Endothelial cell of umbilical vein (primary cell): Measurements from ENCODE around the gene DUSP22. TPM values are rescaled to one million over a fixed set of nuclear protein-coding genes. Genes with fewer than 3 reads are reported as not detected.

Source experiments
- BruUV-seq: library from RNA; stranded (reverse); fragments of 400-500 nt; replicated peaks from 2 replicates; lab custom pipeline; 2021; lab: Mats Ljungman, UMichigan
- CTCF ChIA-PET: fragments of 300-600, 350-600 bp; sonication (Branson Sonifier 250); formaldehyde crosslinking; loops from one replicate; lab custom pipeline; 2021; ENCODE audit warnings: antibody characterized with exemption, inconsistent platforms; lab: Charles Lee
- POLR2A ChIA-PET: fragments of 300-600, 350-600 bp; sonication (Branson Sonifier 250); formaldehyde crosslinking; loops from one replicate; lab custom pipeline; 2021; ENCODE audit warnings: antibody characterized with exemption, inconsistent platforms; lab: Charles Lee
- DNase-seq: peaks from one replicate; pipeline ENCODE4 v3.0.0-alpha.2; 2011; ENCODE audit warnings: low read depth, low spot score
- FAIRE-seq: peaks from 2 replicates; lab custom pipeline; 2011; peaks lifted over from hg19 to GRCh38; lab: Jason Lieb, UNC
- H2AFZ ChIP-seq: 2 replicates; pipeline ENCODE4 v1.6.0; 2012; ENCODE audit warnings: low read depth, low read length, control low read depth, inconsistent platforms
- H3K27ac ChIP-seq: 2 replicates; pipeline ENCODE4 v1.5.1; 2011; ENCODE audit warnings: low read depth, mild to moderate bottlenecking, control low read depth, low read length, moderate library complexity; ENCODE audit not compliant: insufficient read depth
- H3K27me3 ChIP-seq, 2 experiments: 2 replicates each; pipeline versions ENCODE4 v1.6.0 to v1.6.1; 2011; ENCODE audit warnings: low read length in 2 of 2, mixed read lengths in 1 of 2; ENCODE audit not compliant: control insufficient read depth in 2 of 2, insufficient read depth in 2 of 2
- H3K36me3 ChIP-seq, 2 experiments: 2 replicates in 1 of 2; 3 replicates in 1 of 2; pipeline ENCODE4 v1.5.1; 2011; ENCODE audit warnings: low read length in 2 of 2, mild to moderate bottlenecking in 1 of 2, moderate library complexity in 1 of 2; ENCODE audit not compliant: control insufficient read depth in 2 of 2, insufficient read depth in 2 of 2; ENCODE audit errors: extremely low read depth in 1 of 2
- H3K4me1 ChIP-seq: 3 replicates; pipeline ENCODE4 v1.5.1; 2011; ENCODE audit warnings: mild to moderate bottlenecking, low read length; ENCODE audit not compliant: control insufficient read depth, insufficient read depth; ENCODE audit errors: extremely low read depth
- H3K4me2 ChIP-seq: 2 replicates; pipeline ENCODE4 v1.6.1; 2011; ENCODE audit warnings: low read length, control low read depth, mixed read lengths; ENCODE audit not compliant: insufficient read depth
- H3K4me3 ChIP-seq, 3 experiments: fragments of 200-600 bp in 1 of 3; sonication (generic), shearing (Covaris generic) in 1 of 3; replicated peaks in 1 of 3; 2 replicates each; pipeline ENCODE4 v1.5.1; 2011 to 2016; ENCODE audit warnings: control low read depth in 3 of 3, low read length in 3 of 3, mild to moderate bottlenecking in 2 of 3, inconsistent platforms in 1 of 3, low read depth in 1 of 3, moderate library complexity in 1 of 3; ENCODE audit not compliant: insufficient read depth in 1 of 3
- H3K79me2 ChIP-seq: 2 replicates; pipeline ENCODE4 v1.6.0; 2012; ENCODE audit warnings: low read length, inconsistent platforms; ENCODE audit not compliant: control insufficient read depth, insufficient read depth
- H3K9ac ChIP-seq: replicated peaks from 2 replicates; pipeline ENCODE3; 2011; ENCODE audit warnings: low read length, control low read depth; ENCODE audit not compliant: insufficient read depth; ENCODE audit errors: extremely low read depth
- H3K9me1 ChIP-seq: replicated peaks from 3 replicates; pipeline ENCODE4 v1.6.0; 2011; ENCODE audit warnings: mild to moderate bottlenecking, low read length; ENCODE audit not compliant: control insufficient read depth, insufficient read depth; ENCODE audit errors: extremely low read depth
- H3K9me3 ChIP-seq: replicated peaks from 2 replicates; pipeline ENCODE4 v1.5.1; 2012; ENCODE audit warnings: low read length, inconsistent platforms; ENCODE audit not compliant: control insufficient read depth, insufficient read depth
- H4K20me1 ChIP-seq: replicated peaks from 2 replicates; pipeline ENCODE3; 2011; ENCODE audit warnings: mild to moderate bottlenecking, low read length; ENCODE audit not compliant: control insufficient read depth, insufficient read depth; ENCODE audit errors: extremely low read depth
- EZH2 ChIP-seq: IDR thresholded peaks from 2 replicates; pipeline ENCODE4 v1.6.1; 2012; ENCODE audit warnings: borderline replicate concordance, low read depth, mild to moderate bottlenecking, moderate library complexity, low read length, inconsistent platforms; ENCODE audit not compliant: severe bottlenecking
- FOS ChIP-seq: IDR thresholded peaks from 2 replicates; pipeline ENCODE4 v1.6.1; 2011; ENCODE audit warnings: mild to moderate bottlenecking, low read length, moderate library complexity, borderline replicate concordance; ENCODE audit not compliant: insufficient read depth
- GATA2 ChIP-seq: IDR thresholded peaks from 2 replicates; pipeline ENCODE4 v1.7.0; 2011; ENCODE audit warnings: low read depth, mild to moderate bottlenecking, moderate library complexity, mixed read lengths, low read length; ENCODE audit not compliant: insufficient read length, insufficient read depth
- JUN ChIP-seq: IDR thresholded peaks from 2 replicates; pipeline ENCODE4 v1.6.1; 2011; ENCODE audit warnings: borderline replicate concordance, low read depth; ENCODE audit not compliant: insufficient read length, insufficient read depth
- MYC ChIP-seq: IDR thresholded peaks from one replicate; pipeline ENCODE4 v1.6.1; 2011; ENCODE audit warnings: mild to moderate bottlenecking, low read depth, low read length
- POLR2A ChIP-seq: IDR thresholded peaks from 2 replicates; pipeline ENCODE4 v1.6.1; 2012; ENCODE audit warnings: low read depth, mild to moderate bottlenecking, control low read depth, low read length
- POLR2AphosphoS5 ChIP-seq: IDR thresholded peaks from 2 replicates; pipeline ENCODE4 v1.6.1; 2012; ENCODE audit warnings: low read depth, mild to moderate bottlenecking, control low read depth, low read length, moderate library complexity; ENCODE audit not compliant: insufficient read depth
- dilution Hi-C: fragments of 300-500 bp; cut with MboI; formaldehyde crosslinking; loops from one replicate; pipeline ENCODE4 v1.15.0; 2019; ENCODE audit warnings: low sequenced_read_pairs; ENCODE audit not compliant: extremely low pct_ligation_motif_present
- intact Hi-C: fragments of 100-400 bp; cut with micrococcal nuclease; formaldehyde crosslinking; loops from one replicate; pipeline ENCODE4 v1.10.0; 2022
- polyA plus RNA-seq, 4 experiments: library from polyadenylated mRNA; depleted of rRNA in 3 of 4; stranded (reverse) in 3 of 4; unstranded in 1 of 4; fragments of >200 nt; gene quantifications; 2 replicates each; pipeline versions ENCODE4 v1.2.1 to v1.2.3, GENCODE V29; 2011 to 2012; ENCODE audit warnings: missing spikeins in 1 of 4
- total RNA-seq: library from RNA; stranded (reverse); gene quantifications from 2 replicates; pipeline ENCODE4 v1.2.3, GENCODE V29; 2021
- TF ChIP-seq, protein P1 (sequence below), 2 donors: IDR thresholded peaks; 1 replicate in 1 of 2; 2 replicates in 1 of 2; pipeline ENCODE4 v1.5.1; 2011; ENCODE audit warnings: low read length in 2 of 2, mild to moderate bottlenecking in 2 of 2, moderate library complexity in 2 of 2, control low read depth in 1 of 2, inconsistent platforms in 1 of 2, low read depth in 1 of 2; ENCODE audit not compliant: insufficient read depth in 1 of 2; ENCODE audit errors: extremely low read depth in 1 of 2
- TF ChIP-seq, protein P2 (sequence below): IDR thresholded peaks from 2 replicates; pipeline ENCODE4 v1.6.1; 2011; ENCODE audit not compliant: insufficient read depth, insufficient read length

DUSP22 gene
- total and polyA plus RNA-seq, 2 donors (not counting 3 experiments of a cell fraction or from before 2014, with no cell fraction given), result 23.2 to 33.9 TPM

DNA sequence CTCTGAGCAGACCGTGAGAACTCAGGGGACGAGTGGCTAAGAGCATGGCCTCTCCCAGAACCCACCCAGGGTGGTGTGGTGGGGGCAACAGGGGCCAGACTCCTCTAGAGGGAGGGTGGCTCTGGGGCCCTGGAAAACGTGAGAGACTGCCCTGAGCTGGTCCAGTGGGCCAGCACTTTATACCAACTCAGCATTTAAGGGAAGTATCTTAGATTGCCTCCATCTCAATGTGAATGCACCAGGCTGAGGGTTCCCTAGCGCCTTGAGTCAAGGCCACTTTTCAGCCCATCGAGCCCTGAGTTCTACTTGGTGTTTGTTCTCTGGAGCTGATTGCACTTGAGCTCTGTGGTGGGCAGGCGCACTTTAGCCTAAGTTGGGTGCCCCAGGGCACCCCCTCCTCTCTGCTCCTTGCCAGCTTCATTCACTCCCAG, 57.2 kb downstream of the DUSP22 start:
- no peak overlapping the region for H3K4me2 ChIP-seq
- DNase-seq (no peak), FAIRE-seq (no peak)
- no TSS peak for BruUV-seq
- ChIA-PET CTCF (interaction anchor here (1.4 to 1.9 kb wide), 2 partner anchors 10 to 17 kb away, joined by 3 to 6 read pairs; no protein-coding TSS in a partner anchor), POLR2A (no interaction called here)
- TF ChIP-seq, protein P1, sequence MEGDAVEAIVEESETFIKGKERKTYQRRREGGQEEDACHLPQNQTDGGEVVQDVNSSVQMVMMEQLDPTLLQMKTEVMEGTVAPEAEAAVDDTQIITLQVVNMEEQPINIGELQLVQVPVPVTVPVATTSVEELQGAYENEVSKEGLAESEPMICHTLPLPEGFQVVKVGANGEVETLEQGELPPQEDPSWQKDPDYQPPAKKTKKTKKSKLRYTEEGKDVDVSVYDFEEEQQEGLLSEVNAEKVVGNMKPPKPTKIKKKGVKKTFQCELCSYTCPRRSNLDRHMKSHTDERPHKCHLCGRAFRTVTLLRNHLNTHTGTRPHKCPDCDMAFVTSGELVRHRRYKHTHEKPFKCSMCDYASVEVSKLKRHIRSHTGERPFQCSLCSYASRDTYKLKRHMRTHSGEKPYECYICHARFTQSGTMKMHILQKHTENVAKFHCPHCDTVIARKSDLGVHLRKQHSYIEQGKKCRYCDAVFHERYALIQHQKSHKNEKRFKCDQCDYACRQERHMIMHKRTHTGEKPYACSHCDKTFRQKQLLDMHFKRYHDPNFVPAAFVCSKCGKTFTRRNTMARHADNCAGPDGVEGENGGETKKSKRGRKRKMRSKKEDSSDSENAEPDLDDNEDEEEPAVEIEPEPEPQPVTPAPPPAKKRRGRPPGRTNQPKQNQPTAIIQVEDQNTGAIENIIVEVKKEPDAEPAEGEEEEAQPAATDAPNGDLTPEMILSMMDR (IDR thresholded peaks at IDR 0.05; ENCODE audit: extremely low read depth in 1 of 2, insufficient read depth in 1 of 2, low read depth in 1 of 2, low read length in 2 of 2), result no peak
- TF ChIP-seq FOS, result no peak
- TF ChIP-seq, protein P2, sequence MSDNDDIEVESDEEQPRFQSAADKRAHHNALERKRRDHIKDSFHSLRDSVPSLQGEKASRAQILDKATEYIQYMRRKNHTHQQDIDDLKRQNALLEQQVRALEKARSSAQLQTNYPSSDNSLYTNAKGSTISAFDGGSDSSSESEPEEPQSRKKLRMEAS, result no peak
- no peak for TF ChIP-seq POLR2A
- intact Hi-C loops (no loop called here), dilution Hi-C loops (no loop called here)
- no peaks in the 10 kb centered on the region for H3K4me1 ChIP-seq
- no peak overlapping the region for H2AFZ ChIP-seq
- H3K79me2 ChIP-seq, result no peaks in the 10 kb centered on the region
- no peaks in the 10 kb centered on the region for H3K9me1 ChIP-seq
- H3K9me3 ChIP-seq, result no peaks in the 10 kb centered on the region
- H4K20me1 ChIP-seq, result no peaks in the 10 kb centered on the region
- no peak overlapping the region for H3K27ac ChIP-seq
- H3K27me3 ChIP-seq, result no peaks in the 10 kb centered on the region
- H3K9ac ChIP-seq, result no peak overlapping the region
- H3K36me3 ChIP-seq, result peaks cover 0 to 9% of the 10 kb centered on the region in 2 experiments
- no peak overlapping the region for H3K4me3 ChIP-seq

- H3K27ac ChIP-seq, result no peak overlapping the region
- BruUV-seq, result no TSS peak
- intact Hi-C loops (no loop called here), dilution Hi-C loops (no loop called here)
- no peaks in the 10 kb centered on the region for H4K20me1 ChIP-seq
- peaks cover 0 to 9% of the 10 kb centered on the region in 2 experiments for H3K36me3 ChIP-seq
- H3K79me2 ChIP-seq, result no peaks in the 10 kb centered on the region
- TF ChIP-seq FOS (no peak), POLR2AphosphoS5 (no peak), EZH2 (no peak), GATA2 (no peak), MYC (no peak), POLR2A (no peak), JUN (no peak)
- TF ChIP-seq, protein P2, result no peak
- TF ChIP-seq, protein P1 (IDR thresholded peaks at IDR 0.05; ENCODE audit: extremely low read depth in 1 of 2, insufficient read depth in 1 of 2, low read depth in 1 of 2, low read length in 2 of 2), result no peak
- no peaks in the 10 kb centered on the region for H3K27me3 ChIP-seq
- no peaks in the 10 kb centered on the region for H3K9me1 ChIP-seq
- H3K4me1 ChIP-seq, result no peaks in the 10 kb centered on the region
- H2AFZ ChIP-seq, result no peak overlapping the region
- H3K9me3 ChIP-seq, result no peaks in the 10 kb centered on the region
- FAIRE-seq (peak; percentile 55), DNase-seq (no peak)
- H3K4me2 ChIP-seq, result no peak overlapping the region
- CTCF ChIA-PET, result interaction anchor here (1.9 kb wide), 1 partner anchor 18 kb away, joined by 6 read pairs; no protein-coding TSS in a partner anchor
- no peak overlapping the region for H3K4me3 ChIP-seq
- H3K9ac ChIP-seq, result no peak overlapping the region
- POLR2A ChIA-PET, result no interaction called here
These were observed 58.1 kb downstream of the DUSP22 start for GRCh38 chr6:350371-350770.
